GM10266 (cell line): Measurements from ENCODE around the gene FBXL13.
"Not testable (repeated sequence)": the region's sequence is repeated elsewhere in the genome, so short reads cannot be mapped to it uniquely, and the experiment has no call there.

Source experiments
- DNase-seq: peaks from one replicate; pipeline ENCODE4 v3.0.0; 2012; ENCODE audit errors: extremely low spot score
- TF ChIP-seq, protein P1 (sequence below): IDR thresholded peaks from 2 replicates; pipeline ENCODE4 v1.5.1; 2012; ENCODE audit warnings: mild to moderate bottlenecking, low read depth; ENCODE audit not compliant: control insufficient read depth, insufficient read depth; ENCODE audit errors: missing control alignments

Gene FBXL13

DNA sequence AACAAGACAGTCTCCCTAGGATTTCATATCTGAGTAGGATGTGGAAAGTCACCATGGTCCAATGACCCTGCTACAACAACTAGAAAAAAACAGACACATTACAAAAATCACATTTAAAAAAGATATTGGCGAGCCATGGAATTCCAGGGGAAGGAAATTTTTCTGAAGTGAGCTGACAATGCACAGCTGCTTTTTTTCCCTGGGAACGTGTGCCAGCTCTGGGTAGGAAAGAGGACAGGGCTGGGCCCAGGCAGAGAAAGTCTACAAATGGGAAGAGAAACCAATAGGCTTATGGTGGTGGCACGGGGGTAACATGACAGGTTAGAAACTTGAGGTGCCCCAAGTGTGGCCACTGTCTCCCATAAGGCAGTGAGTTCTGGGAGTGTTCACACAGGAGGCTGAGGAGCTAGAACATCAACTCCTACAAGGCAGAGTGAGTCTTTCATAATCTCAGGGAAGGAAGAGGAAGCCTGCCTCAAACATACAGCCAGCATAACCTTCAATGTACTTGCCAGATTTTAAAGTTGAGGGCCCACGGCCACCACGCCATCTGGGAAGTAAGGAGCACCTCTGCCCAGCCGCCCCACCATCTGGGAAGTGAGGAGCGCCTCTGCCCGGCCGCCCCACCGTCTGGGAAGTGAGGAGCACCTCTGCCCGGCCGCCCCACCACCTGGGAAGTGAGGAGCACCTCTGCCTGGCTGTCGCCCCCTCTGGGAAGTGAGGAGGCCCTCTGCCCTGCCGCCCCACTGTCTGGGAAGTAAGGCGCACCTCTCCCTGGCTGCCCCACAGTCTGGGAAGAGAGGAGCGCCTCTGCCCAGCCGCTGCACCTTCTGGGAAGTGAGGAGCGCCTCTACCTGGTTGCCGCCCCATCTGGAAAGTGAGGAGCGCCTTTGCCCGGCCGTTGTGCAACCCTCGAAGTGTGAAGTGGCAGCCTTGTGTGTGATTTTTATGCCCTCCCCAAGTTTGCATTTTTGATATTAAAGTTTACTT lies 5.9 kb downstream of the FBXL13 start:
- TF ChIP-seq, protein P1, sequence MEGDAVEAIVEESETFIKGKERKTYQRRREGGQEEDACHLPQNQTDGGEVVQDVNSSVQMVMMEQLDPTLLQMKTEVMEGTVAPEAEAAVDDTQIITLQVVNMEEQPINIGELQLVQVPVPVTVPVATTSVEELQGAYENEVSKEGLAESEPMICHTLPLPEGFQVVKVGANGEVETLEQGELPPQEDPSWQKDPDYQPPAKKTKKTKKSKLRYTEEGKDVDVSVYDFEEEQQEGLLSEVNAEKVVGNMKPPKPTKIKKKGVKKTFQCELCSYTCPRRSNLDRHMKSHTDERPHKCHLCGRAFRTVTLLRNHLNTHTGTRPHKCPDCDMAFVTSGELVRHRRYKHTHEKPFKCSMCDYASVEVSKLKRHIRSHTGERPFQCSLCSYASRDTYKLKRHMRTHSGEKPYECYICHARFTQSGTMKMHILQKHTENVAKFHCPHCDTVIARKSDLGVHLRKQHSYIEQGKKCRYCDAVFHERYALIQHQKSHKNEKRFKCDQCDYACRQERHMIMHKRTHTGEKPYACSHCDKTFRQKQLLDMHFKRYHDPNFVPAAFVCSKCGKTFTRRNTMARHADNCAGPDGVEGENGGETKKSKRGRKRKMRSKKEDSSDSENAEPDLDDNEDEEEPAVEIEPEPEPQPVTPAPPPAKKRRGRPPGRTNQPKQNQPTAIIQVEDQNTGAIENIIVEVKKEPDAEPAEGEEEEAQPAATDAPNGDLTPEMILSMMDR: no peak
- no peak for DNase-seq

GRCh38 chr7:103065667-103066066 lies 8.9 kb downstream of the FBXL13 start:
- peak; percentile 29 for DNase-seq
- TF ChIP-seq, protein P1: peak; percentile 64

GRCh38 chr7:103063895-103064294 lies 10.7 kb downstream of the FBXL13 start:
- TF ChIP-seq, protein P1: no peak
- no peak for DNase-seq

DNA sequence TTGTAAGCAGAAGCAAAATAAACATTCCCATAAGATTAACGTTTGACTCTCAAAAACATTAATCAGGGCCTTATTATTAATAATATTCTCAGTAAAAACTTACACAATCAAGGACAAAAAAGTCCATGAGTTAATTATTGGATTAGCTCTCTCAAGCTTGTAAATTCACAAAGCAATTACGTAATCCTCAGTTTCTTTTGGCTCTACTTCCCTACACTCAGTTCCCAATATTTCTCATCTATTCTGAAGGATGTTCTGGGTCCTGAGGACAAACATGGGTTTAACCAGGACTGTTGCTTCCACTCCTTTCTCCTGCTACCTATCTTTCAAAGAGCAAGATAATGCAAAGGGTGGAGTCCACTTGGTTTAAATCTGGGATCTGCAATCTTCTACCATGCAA lies 15.1 kb downstream of the FBXL13 start:
- TF ChIP-seq, protein P1: no peak
- no peak for DNase-seq

DNA sequence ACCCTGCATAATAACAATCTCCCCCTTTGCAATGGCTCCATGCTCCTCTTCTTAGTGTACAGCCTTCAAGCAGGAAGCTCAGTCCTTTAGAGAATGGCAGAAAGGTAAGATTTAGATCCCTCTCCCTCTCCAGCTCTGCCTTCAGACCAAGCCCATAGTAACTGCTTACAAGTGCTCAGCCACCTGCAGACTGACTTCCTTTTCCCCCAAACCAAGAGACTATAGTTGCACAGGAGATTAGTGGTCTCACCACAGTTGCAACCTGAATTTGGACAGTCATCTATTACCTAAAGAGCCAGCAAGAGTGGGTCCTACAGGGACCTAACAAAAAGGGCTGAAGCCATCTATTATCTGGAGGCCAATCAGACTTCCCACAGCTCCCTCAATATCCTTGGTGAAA lies 16.5 kb downstream of the FBXL13 start:
- TF ChIP-seq, protein P1: no peak
- no peak for DNase-seq

GRCh38 chr7:103056006-103056405 lies 18.6 kb downstream of the FBXL13 start:
- DNase-seq: not testable (repeated sequence)

DNA sequence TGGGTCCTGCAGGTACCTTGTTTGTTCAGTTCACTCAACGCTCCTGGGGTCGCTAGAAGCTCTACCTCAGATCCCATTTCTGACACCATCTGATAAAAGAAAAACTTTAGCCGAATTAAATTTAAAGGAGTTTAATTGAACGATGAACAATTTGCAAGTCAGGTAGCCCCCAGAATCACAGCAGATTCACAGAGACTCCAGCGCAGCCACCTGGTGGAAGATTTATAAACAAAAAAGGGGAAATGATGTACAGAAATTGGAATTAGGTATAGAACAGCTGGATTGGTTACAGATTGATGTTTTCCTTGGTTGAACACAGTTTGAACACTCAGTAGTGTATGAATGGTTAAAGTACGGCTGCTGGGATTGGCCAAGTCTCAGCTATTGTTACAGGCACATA lies 23.1 kb downstream of the FBXL13 start:
- TF ChIP-seq, protein P1: no peak
- no peak for DNase-seq
